Neural progenitor cell (in vitro differentiated cells): Measurements from ENCODE around the gene AUTS2. TPM values are rescaled to one million over a fixed set of nuclear protein-coding genes. Genes with fewer than 3 reads are reported as not detected.

ENCODE experiments used
- DNase-seq: peaks from one replicate; pipeline ENCODE4 v3.0.0-alpha.2; 2016; ENCODE audit warnings: low spot score
- H2AFZ ChIP-seq: fragments of 200-600 bp; sonication (generic); replicated peaks from 2 replicates; pipeline ENCODE4 v1.6.1; 2016; ENCODE audit warnings: antibody characterized with exemption
- H3F3A ChIP-seq: fragments of 200-600 bp; sonication (generic); 2 replicates; pipeline ENCODE4 v1.6.1; 2016; ENCODE audit warnings: antibody characterized with exemption, low read depth
- H3K27ac ChIP-seq: fragments of 200-600 bp; sonication (generic); 2 replicates; pipeline ENCODE4 v1.5.1; 2016; ENCODE audit warnings: mild to moderate bottlenecking
- H3K27me3 ChIP-seq: fragments of 200-600 bp; sonication (generic); 2 replicates; pipeline ENCODE4 v1.6.1; 2016; ENCODE audit warnings: mild to moderate bottlenecking, moderate library complexity
- H3K36me3 ChIP-seq: fragments of 200-600 bp; sonication (generic); 2 replicates; pipeline ENCODE4 v1.5.1; 2016
- H3K4me1 ChIP-seq: fragments of 200-600 bp; sonication (generic); 2 replicates; pipeline ENCODE4 v1.6.1; 2016; ENCODE audit warnings: mixed run types
- H3K4me2 ChIP-seq: fragments of 200-600 bp; sonication (generic); 2 replicates; pipeline ENCODE4 v1.6.1; 2016
- H3K4me3 ChIP-seq: fragments of 200-600 bp; sonication (generic); 2 replicates; pipeline ENCODE4 v1.5.1; 2016
- H3K79me2 ChIP-seq: fragments of 200-600 bp; sonication (generic); 2 replicates; pipeline ENCODE4 v1.6.1; 2016; ENCODE audit warnings: low read depth
- H3K9ac ChIP-seq: fragments of 200-600 bp; sonication (generic); 2 replicates; pipeline ENCODE4 v1.6.1; 2016
- H3K9me3 ChIP-seq: fragments of 200-600 bp; sonication (generic); 2 replicates; pipeline ENCODE4 v1.5.1; 2016; ENCODE audit warnings: low read depth
- H4K20me1 ChIP-seq: fragments of 200-600 bp; sonication (generic); 2 replicates; pipeline ENCODE4 v1.6.1; 2016; ENCODE audit warnings: low read depth
- H3K27ac Mint-ChIP-seq: 3 replicates; pipeline ENCODE4 v1.8.0; 2021; ENCODE audit warnings: mixed read lengths
- H3K27me3 Mint-ChIP-seq: 2 replicates; pipeline ENCODE4 v1.8.0; 2022; ENCODE audit warnings: low read depth, mild to moderate bottlenecking, inconsistent platforms, moderate library complexity, mixed read lengths; ENCODE audit not compliant: insufficient read depth
- H3K36me3 Mint-ChIP-seq: 3 replicates; pipeline ENCODE4 v1.8.0; 2021; ENCODE audit warnings: mixed read lengths
- H3K4me1 Mint-ChIP-seq: 3 replicates; pipeline ENCODE4 v1.8.0; 2021; ENCODE audit warnings: mixed read lengths
- H3K4me3 Mint-ChIP-seq: 3 replicates; pipeline ENCODE4 v1.8.0; 2021; ENCODE audit warnings: mild to moderate bottlenecking, moderate library complexity, mixed read lengths
- H3K9me3 Mint-ChIP-seq: 3 replicates; pipeline ENCODE4 v1.8.0; 2020; ENCODE audit warnings: mixed read lengths
- EZH2 ChIP-seq: fragments of 200-600 bp; sonication (generic); IDR thresholded peaks from 2 replicates; pipeline ENCODE4 v1.6.1; 2017; ENCODE audit warnings: antibody characterized with exemption, mild to moderate bottlenecking, moderate library complexity
- EZH2phosphoT487 ChIP-seq: fragments of 200-600 bp; sonication (generic); IDR thresholded peaks from 2 replicates; pipeline ENCODE4 v1.6.1; 2017; ENCODE audit warnings: antibody characterized with exemption
- total RNA-seq: library from RNA; depleted of rRNA; stranded (reverse); fragments of >200 nt; gene quantifications from 2 replicates; pipeline ENCODE4 v1.2.3, GENCODE V29; 2015; ENCODE audit warnings: low replicate concordance
- TF ChIP-seq, protein P1 (sequence below): fragments of 200-600 bp; sonication (generic); IDR thresholded peaks from 2 replicates; pipeline ENCODE4 v1.5.1; 2017; ENCODE audit warnings: antibody characterized with exemption, mild to moderate bottlenecking

AUTS2 gene
- total RNA-seq, 1 donor from 2014 or later, result 50.0 TPM

DNA sequence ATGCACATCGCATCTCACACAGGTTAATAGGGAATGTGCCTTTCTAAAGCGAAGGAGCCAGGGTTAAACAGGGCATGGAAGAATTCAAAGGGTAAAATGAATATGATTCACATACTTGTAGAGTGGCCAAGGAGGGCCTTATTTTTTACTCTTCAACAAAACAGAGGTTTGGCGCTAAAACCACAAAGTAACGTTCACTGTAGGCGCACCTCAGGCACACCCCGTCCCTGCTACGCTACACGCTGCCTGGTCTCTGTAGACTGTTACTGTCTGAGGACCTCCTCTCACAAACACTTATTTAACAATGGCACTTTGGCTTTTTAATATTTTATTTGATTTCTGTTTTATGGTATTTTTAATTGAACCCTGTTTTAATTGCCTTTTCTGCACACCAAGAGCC, 1071.6 kb downstream of the AUTS2 start:
- peaks cover 2% of the 10 kb centered on the region for H3K36me3 Mint-ChIP-seq
- peaks cover 20% of the 10 kb centered on the region for H3K4me1 Mint-ChIP-seq
- Histone ChIP-seq H3K4me3 (no peak overlapping the region), H3K27me3 (no peaks in the 10 kb centered on the region), H3K9ac (no peak overlapping the region), H3K79me2 (no peaks in the 10 kb centered on the region), H3K9me3 (no peaks in the 10 kb centered on the region), H3K36me3 (no peaks in the 10 kb centered on the region), H3F3A (peaks cover 11% of the 10 kb centered on the region), H3K4me1 (peaks cover 29% of the 10 kb centered on the region), H2AFZ (no peak overlapping the region), H3K27ac (no peak overlapping the region), H4K20me1 (no peaks in the 10 kb centered on the region), H3K4me2 (no peak overlapping the region)
- H3K9me3 Mint-ChIP-seq, result no peaks in the 10 kb centered on the region
- no peak for DNase-seq
- H3K27me3 Mint-ChIP-seq, result peaks cover 2% of the 10 kb centered on the region
- no peak overlapping the region for H3K27ac Mint-ChIP-seq
- TF ChIP-seq, protein P1, sequence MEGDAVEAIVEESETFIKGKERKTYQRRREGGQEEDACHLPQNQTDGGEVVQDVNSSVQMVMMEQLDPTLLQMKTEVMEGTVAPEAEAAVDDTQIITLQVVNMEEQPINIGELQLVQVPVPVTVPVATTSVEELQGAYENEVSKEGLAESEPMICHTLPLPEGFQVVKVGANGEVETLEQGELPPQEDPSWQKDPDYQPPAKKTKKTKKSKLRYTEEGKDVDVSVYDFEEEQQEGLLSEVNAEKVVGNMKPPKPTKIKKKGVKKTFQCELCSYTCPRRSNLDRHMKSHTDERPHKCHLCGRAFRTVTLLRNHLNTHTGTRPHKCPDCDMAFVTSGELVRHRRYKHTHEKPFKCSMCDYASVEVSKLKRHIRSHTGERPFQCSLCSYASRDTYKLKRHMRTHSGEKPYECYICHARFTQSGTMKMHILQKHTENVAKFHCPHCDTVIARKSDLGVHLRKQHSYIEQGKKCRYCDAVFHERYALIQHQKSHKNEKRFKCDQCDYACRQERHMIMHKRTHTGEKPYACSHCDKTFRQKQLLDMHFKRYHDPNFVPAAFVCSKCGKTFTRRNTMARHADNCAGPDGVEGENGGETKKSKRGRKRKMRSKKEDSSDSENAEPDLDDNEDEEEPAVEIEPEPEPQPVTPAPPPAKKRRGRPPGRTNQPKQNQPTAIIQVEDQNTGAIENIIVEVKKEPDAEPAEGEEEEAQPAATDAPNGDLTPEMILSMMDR, result no peak
- TF ChIP-seq EZH2phosphoT487, result no peak
- TF ChIP-seq EZH2, result no peak
- H3K4me3 Mint-ChIP-seq, result no peak overlapping the region

DNA sequence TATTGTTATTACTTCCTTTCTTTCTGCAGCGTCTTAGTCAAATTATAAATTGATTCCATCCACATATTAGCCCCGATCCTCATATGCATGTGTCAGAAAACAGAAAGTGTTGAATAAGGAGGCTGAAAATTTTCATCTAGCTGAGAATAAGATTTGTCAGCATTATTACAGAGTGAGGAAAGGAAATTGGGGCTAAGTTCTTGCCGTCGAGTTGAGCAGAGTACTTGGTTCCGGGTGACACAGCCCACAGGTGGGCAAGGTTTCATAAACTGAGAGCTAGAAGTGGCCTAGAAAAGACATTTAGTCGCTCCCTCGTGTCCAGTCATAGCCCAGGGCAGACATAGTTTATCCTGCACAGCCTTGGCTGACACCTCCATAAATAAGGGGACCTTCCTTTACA, 1072.0 kb downstream of the AUTS2 start:
- Histone ChIP-seq H3K4me3 (no peak overlapping the region), H3F3A (peaks cover 11% of the 10 kb centered on the region), H3K9me3 (no peaks in the 10 kb centered on the region), H3K79me2 (no peaks in the 10 kb centered on the region), H3K27ac (no peak overlapping the region), H4K20me1 (no peaks in the 10 kb centered on the region), H2AFZ (no peak overlapping the region), H3K36me3 (no peaks in the 10 kb centered on the region), H3K27me3 (no peaks in the 10 kb centered on the region), H3K4me2 (no peak overlapping the region), H3K9ac (no peak overlapping the region), H3K4me1 (peaks cover 29% of the 10 kb centered on the region)
- no peak for DNase-seq
- peaks cover 2% of the 10 kb centered on the region for H3K36me3 Mint-ChIP-seq
- H3K9me3 Mint-ChIP-seq, result no peaks in the 10 kb centered on the region
- no peak overlapping the region for H3K4me3 Mint-ChIP-seq
- no peak overlapping the region for H3K27ac Mint-ChIP-seq
- H3K27me3 Mint-ChIP-seq, result peaks cover 2% of the 10 kb centered on the region
- H3K4me1 Mint-ChIP-seq, result peaks cover 22% of the 10 kb centered on the region
- TF ChIP-seq EZH2phosphoT487, result no peak
- no peak for TF ChIP-seq EZH2
- TF ChIP-seq, protein P1, result no peak

DNA sequence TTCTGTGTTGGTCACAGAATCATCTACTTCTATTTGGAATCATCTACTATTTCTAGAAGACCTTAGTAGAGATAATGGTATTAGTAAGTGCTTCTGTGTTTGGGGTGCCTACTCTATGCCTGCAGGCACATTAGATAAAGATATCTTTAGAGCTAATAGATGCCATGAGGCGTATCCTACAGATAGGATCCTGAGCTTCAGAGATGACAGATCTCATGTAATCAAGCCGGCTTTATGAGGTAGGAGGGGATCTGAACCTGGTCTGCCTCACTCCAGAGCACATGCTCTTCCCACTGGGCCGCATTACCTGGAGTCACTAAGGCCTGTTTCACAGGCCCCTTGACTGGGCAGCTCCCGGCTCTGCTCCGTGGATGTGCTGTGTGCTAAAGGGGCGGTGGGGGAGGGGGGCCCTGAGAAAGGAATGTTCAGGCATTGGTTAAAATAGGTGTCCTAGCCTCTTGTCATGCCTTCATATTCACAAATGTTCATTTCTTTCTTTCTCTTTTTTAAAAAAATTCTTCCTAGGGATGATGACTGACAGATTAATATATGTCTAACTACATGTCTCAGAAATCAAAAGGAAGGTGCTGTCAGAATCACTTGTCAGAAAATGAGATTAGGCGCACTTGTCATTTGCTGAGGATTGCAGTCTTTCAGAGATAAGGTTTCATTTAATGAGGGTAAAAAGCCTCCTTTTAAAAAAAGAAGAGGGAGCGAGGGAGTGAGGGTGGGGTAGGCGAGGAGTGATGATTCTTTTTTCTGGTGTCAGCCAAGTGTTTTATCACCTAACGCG, 1075.7 kb downstream of the AUTS2 start:
- Mint-ChIP-seq H3K36me3 (peaks cover 11% of the 10 kb centered on the region), H3K9me3 (peaks cover 1% of the 10 kb centered on the region), H3K27ac (peak overlapping the region; percentile 29), H3K27me3 (peaks cover 5% of the 10 kb centered on the region), H3K4me1 (peaks cover 21% of the 10 kb centered on the region), H3K4me3 (no peak overlapping the region)
- Histone ChIP-seq H4K20me1 (no peaks in the 10 kb centered on the region), H3K9ac (no peak overlapping the region), H3K9me3 (no peaks in the 10 kb centered on the region), H3K4me1 (peaks cover 18% of the 10 kb centered on the region), H3K36me3 (no peaks in the 10 kb centered on the region), H3K79me2 (no peaks in the 10 kb centered on the region), H3K4me2 (no peak overlapping the region), H3F3A (peaks cover 11% of the 10 kb centered on the region), H3K4me3 (no peak overlapping the region), H3K27ac (no peak overlapping the region), H3K27me3 (no peaks in the 10 kb centered on the region), H2AFZ (no peak overlapping the region)
- no peak for DNase-seq
- TF ChIP-seq, protein P1, result no peak
- TF ChIP-seq EZH2 (no peak), EZH2phosphoT487 (no peak)
